ENCODE measurements around the gene CAMKV. TPM values are rescaled to one million over a fixed set of nuclear protein-coding genes. Genes with fewer than 3 reads are reported as not detected.
A peak's percentile ranks its signal among the peaks of the same experiment; 100 is the strongest.

The CAMKV gene
- total and polyA plus RNA-seq, 2 of the 8 experiments (the other 6 are each of a cell fraction or from before 2014, with no cell fraction given), result 56.3 to 66.4 TPM

DNA sequence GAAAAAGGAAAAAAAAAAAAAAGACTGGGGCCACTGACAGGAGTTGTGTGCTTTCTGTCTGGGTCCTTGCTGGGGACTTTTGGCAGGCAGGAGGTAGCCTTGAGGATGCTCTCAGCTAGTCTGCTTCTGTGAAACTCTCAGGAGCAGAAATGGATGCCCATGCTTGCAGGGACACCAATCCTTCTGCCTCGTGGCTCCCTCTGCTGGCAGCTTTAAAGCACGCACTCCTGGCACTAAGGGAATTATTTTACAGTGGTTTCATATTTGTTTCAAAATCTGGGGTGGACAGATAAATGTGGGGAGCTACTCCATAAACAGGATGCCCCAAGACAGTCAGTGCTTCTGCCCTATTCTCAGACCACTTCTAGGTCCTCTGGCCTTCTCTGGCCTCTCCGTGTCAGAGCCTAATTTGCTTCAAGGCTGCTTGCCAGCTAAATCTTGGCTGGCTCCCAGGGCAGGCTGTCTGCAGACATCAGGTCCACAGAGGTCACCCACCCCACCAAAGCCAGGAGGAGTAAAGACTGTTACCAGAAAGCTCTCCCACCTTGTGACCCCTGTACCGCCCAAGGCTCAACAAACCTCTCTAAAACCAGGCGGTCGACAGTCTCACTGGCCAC, 30.4 kb downstream of the CAMKV start (continued):
- TF ChIP-seq RAD21 (IDR thresholded peaks at IDR 0.05 in 1 of 2, conservative IDR thresholded peaks at IDR 0.05 in 1 of 2; ENCODE audit: low read depth in 2 of 2, low read length in 2 of 2), result peak; percentile 85 to 86
- TF ChIP-seq SAP30 (IDR thresholded peaks at IDR 0.05; ENCODE audit: insufficient read depth, insufficient replicate concordance, low read length), result no peak
- TF ChIP-seq TCF12 (IDR thresholded peaks at IDR 0.05; ENCODE audit: low read depth, low read length), result no peak
- TF ChIP-seq NRF1 (IDR thresholded peaks at IDR 0.05; ENCODE audit: low read depth, low read length), result no peak
- no peak for TF ChIP-seq USF2 (IDR thresholded peaks at IDR 0.05; ENCODE audit: low read length)
- no peak for TF ChIP-seq RFX5 (IDR thresholded peaks at IDR 0.05; ENCODE audit: borderline replicate concordance, low read depth, low read length)
- TF ChIP-seq SIRT6 (IDR thresholded peaks at IDR 0.05; ENCODE audit: low read length), result no peak
- no peak for TF ChIP-seq SUZ12 (IDR thresholded peaks at IDR 0.05; ENCODE audit: low read length)
- no peak for TF ChIP-seq CHD1 (IDR thresholded peaks at IDR 0.05; ENCODE audit: low read depth, low read length)
- TF ChIP-seq YY1 (IDR thresholded peaks at IDR 0.05; ENCODE audit: low read depth, low read length), result peak; percentile 85
- TF ChIP-seq RNF2 (IDR thresholded peaks at IDR 0.05; ENCODE audit: borderline replicate concordance, low read depth, low read length, missing control alignments, poor library complexity, severe bottlenecking), result no peak
- no peak for TF ChIP-seq NANOG (IDR thresholded peaks at IDR 0.05; ENCODE audit: insufficient read depth, low read depth, low read length, poor library complexity, severe bottlenecking)
- TF ChIP-seq SP1 (IDR thresholded peaks at IDR 0.05; ENCODE audit: low read depth, low read length), result no peak
- no peak for TF ChIP-seq TAF1 (IDR thresholded peaks at IDR 0.05; ENCODE audit: low read depth, low read length)
- TF ChIP-seq, protein P1, sequence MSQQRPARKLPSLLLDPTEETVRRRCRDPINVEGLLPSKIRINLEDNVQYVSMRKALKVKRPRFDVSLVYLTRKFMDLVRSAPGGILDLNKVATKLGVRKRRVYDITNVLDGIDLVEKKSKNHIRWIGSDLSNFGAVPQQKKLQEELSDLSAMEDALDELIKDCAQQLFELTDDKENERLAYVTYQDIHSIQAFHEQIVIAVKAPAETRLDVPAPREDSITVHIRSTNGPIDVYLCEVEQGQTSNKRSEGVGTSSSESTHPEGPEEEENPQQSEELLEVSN (IDR thresholded peaks at IDR 0.05), result no peak
- TF ChIP-seq CBX5 (IDR thresholded peaks at IDR 0.05; ENCODE audit: low read depth, low read length), result no peak
